Activated CD4-positive, alpha-beta T cell treated with anti-CD3 and anti-CD28 coated beads, Interleukin-2, amount 10 ng/mL, durations not matched to agents 7 days and 5 days (primary cell): ENCODE measurements around the gene ASTN2. TPM values are rescaled to one million over a fixed set of nuclear protein-coding genes. Genes with fewer than 3 reads are reported as not detected.
A peak's percentile ranks its signal among the peaks of the same experiment; 100 is the strongest.
"Not testable (repeated sequence)": the region's sequence is repeated elsewhere in the genome, so short reads cannot be mapped to it uniquely, and the experiment has no call there.

Source experiments
- CTCF ChIA-PET: fragments of 350-600 bp; sonication (Branson Sonifier 250); formaldehyde crosslinking; loops from one replicate; lab custom pipeline; 2021; ENCODE audit warnings: antibody characterized with exemption; lab: Charles Lee
- POLR2A ChIA-PET: fragments of 350-600 bp; sonication (Branson Sonifier 250); formaldehyde crosslinking; loops from one replicate; lab custom pipeline; 2021; ENCODE audit warnings: antibody characterized with exemption; lab: Charles Lee
- DNase-seq: peaks from one replicate; pipeline ENCODE4 v3.0.0-alpha.2; 2020
- H3K27ac Mint-ChIP-seq: one replicate; pipeline ENCODE4 v1.8.0; 2021; ENCODE audit warnings: mild to moderate bottlenecking, moderate library complexity, mixed read lengths
- H3K27me3 Mint-ChIP-seq: one replicate; pipeline ENCODE4 v1.8.0; 2021; ENCODE audit warnings: mixed read lengths
- H3K36me3 Mint-ChIP-seq: one replicate; pipeline ENCODE4 v1.8.0; 2021; ENCODE audit warnings: low read depth, mixed read lengths
- H3K4me1 Mint-ChIP-seq: one replicate; pipeline ENCODE4 v1.8.0; 2021; ENCODE audit warnings: mixed read lengths
- H3K4me3 Mint-ChIP-seq: one replicate; pipeline ENCODE4 v1.8.0; 2021; ENCODE audit warnings: mild to moderate bottlenecking, moderate library complexity, mixed read lengths
- H3K9me3 Mint-ChIP-seq: one replicate; pipeline ENCODE4 v1.8.0; 2021; ENCODE audit warnings: mixed read lengths
- total RNA-seq, 2 experiments: library from RNA; stranded (reverse); gene quantifications; one replicate each; pipeline ENCODE4 v1.2.3, GENCODE V29; 2021

Gene ASTN2
- total RNA-seq, 2 experiments from 2014 or later = 3.2 to 4.1 TPM

DNA sequence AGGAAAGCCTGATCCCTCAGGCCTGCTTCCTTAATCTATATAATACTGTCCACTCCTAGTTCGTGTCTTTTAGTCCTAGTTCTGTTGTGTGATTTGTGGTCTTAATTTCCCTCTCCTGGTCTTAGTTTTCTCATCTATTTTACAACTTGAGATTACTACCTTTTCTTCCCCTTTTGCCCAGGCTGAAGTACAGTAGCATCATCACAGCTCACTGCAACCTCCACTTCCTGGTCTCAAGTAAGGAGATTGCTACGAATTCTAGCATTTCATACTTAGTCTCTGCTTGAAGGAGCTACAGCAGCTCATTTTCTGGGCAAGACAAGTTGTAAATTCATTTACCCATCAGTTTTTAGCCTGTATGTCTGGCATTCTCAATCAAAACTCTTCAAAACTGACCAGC lies 722.2 kb downstream of the ASTN2 start:
- ChIA-PET CTCF (interaction anchor here (0.6 kb wide), 1 partner anchor 1527 kb away, joined by 3 read pairs; no protein-coding TSS in a partner anchor), POLR2A (no interaction called here)
- H3K4me3 Mint-ChIP-seq = no peak overlapping the region
- H3K36me3 Mint-ChIP-seq = peaks cover 30% of the 10 kb centered on the region
- H3K27ac Mint-ChIP-seq = no peak overlapping the region
- DNase-seq = no peak
- H3K9me3 Mint-ChIP-seq = no peaks in the 10 kb centered on the region
- H3K4me1 Mint-ChIP-seq = peaks cover 46% of the 10 kb centered on the region
- H3K27me3 Mint-ChIP-seq = no peaks in the 10 kb centered on the region

DNA sequence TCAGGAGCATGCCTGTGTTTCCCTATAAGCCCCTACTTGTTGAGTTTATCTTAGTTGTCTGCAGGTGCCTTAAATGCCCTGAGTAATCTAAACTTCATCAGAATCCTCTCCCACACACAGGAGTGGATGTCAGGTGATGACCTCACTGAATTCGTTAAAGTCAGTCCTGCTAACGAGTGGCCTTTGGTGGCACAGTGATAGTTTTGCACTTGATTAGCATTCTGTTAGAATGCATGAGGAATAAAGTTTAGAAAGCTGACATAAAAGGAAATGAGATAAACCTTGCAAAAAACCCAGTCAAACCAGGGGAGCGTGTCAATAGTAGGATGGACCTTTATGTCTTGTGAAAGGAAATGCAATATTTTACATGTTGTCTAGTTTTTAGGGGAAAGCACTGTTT lies 723.2 kb downstream of the ASTN2 start:
- Mint-ChIP-seq H3K27me3 (no peaks in the 10 kb centered on the region), H3K9me3 (no peaks in the 10 kb centered on the region), H3K27ac (no peak overlapping the region), H3K36me3 (peaks cover 22% of the 10 kb centered on the region), H3K4me1 (peaks cover 52% of the 10 kb centered on the region), H3K4me3 (no peak overlapping the region)
- ChIA-PET CTCF (no interaction called here), POLR2A (no interaction called here)
- DNase-seq = no peak

- POLR2A ChIA-PET, CTCF ChIA-PET, H3K27ac Mint-ChIP-seq, H3K9me3 Mint-ChIP-seq, H3K27me3 Mint-ChIP-seq, DNase-seq, H3K4me3 Mint-ChIP-seq: not testable (repeated sequence)
- Mint-ChIP-seq H3K4me1 (peaks cover 61% of the 10 kb centered on the region), H3K36me3 (peaks cover 16% of the 10 kb centered on the region)
These were observed 724.1 kb downstream of the ASTN2 start for GRCh38 chr9:116690805-116691204.

DNA sequence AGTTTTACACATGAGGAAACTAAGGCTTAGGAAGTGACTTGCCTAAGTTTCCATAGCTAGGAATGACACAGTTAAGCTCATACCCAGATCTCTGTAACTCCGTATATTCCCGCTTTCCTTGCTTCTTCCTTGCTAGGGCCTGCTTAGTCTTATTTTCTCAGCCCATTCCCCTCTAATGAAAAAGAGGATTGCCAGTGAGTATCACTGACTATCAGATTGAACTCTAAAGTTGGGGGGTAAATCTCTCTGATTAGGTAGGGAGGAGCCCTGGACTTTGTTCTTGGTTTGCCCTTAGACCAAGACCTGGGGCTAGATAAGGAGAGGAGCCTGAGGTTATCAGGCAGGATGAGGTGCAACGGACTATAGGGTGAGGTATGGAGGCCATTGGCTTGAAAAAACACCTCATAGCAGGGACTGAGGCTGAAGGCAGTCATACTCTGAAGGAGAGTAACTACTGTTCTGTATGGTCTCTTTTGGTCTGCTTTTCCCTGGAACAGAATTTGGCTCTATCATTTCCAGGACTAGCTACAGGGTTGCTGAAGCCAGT lies 725.3 kb downstream of the ASTN2 start:
- H3K4me3 Mint-ChIP-seq = no peak overlapping the region

DNA sequence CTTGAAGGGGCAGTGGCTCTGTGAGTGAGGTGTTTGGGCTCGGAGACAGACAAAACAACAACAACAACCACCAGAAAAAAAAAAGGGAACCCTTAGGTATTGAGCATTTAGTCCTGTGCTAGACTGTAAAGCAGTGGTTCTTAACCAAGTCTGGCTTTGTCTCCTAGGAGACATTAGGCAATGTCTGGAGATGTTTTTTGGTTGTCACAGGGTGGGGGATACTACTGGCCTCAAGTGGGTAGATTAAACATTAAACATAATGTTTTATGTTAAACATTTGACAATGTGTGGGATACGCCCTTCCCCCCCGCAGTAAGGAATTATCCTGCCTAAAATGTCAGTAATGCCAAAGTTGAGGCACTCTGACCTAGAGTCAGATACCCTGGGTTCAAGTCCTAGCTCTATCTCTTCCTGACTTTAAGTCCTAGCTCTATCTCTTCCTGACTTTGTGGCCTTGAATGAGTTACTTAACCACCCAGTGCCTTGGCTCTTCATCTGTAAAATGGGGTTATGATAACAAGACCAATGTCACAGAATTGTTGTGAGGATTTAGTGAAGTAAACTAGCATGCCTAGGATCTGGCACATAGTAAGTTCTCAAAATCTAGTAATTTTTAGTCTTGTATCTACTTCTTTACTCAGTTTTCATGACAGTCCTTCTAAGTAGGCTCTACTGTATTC lies 725.9 kb downstream of the ASTN2 start:
- peak overlapping the region; percentile 85 for H3K4me3 Mint-ChIP-seq
- H3K27ac Mint-ChIP-seq = peak overlapping the region; percentile 23
- CTCF ChIA-PET = no interaction called here
- no peaks in the 10 kb centered on the region for H3K27me3 Mint-ChIP-seq
- peaks cover 4% of the 10 kb centered on the region for H3K9me3 Mint-ChIP-seq
- DNase-seq = no peak
- peaks cover 60% of the 10 kb centered on the region for H3K4me1 Mint-ChIP-seq
- peaks cover 7% of the 10 kb centered on the region for H3K36me3 Mint-ChIP-seq
- POLR2A ChIA-PET = no interaction called here

More for the DNA sequence above, 725.3 kb downstream of the ASTN2 start:
- no peaks in the 10 kb centered on the region for H3K27me3 Mint-ChIP-seq
- H3K27ac Mint-ChIP-seq = no peak overlapping the region
- peaks cover under 1% of the 10 kb centered on the region for H3K9me3 Mint-ChIP-seq
- peaks cover 7% of the 10 kb centered on the region for H3K36me3 Mint-ChIP-seq
- no peak for DNase-seq
- peaks cover 61% of the 10 kb centered on the region for H3K4me1 Mint-ChIP-seq
- ChIA-PET POLR2A (no interaction called here), CTCF (interaction anchor here (0.8 kb wide), 1 partner anchor 9 kb away, joined by 5 read pairs; no protein-coding TSS in a partner anchor)

DNA sequence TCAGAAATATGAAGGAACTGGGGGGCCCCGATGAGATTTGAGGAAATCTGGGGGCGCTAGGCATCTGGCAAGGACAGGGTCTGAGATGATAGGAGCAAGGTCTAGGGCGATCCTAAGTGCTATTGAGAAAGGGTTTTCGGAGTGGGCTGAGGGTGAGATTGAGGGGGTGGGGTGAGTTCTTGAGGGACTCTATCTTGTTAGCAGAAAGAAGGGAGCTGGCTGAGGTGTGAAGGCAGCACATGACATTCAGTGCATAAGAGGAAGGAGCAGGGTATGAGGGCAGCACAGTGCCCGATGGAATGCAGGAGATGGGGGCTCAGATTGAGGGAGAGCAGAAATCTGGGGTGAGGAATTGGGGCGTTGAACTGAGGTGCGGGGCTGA lies 727.1 kb downstream of the ASTN2 start:
- DNase-seq = no peak
- ChIA-PET CTCF (no interaction called here), POLR2A (no interaction called here)
- Mint-ChIP-seq H3K27me3 (no peaks in the 10 kb centered on the region), H3K27ac (peak overlapping the region; percentile 91), H3K4me1 (peaks cover 55% of the 10 kb centered on the region), H3K9me3 (peaks cover 4% of the 10 kb centered on the region), H3K4me3 (peak overlapping the region; percentile 85), H3K36me3 (peaks cover 6% of the 10 kb centered on the region)

- H3K27ac Mint-ChIP-seq = peak within 1 kb of the TSS; percentile 91
- H3K9me3 Mint-ChIP-seq = peaks cover 4% of the 10 kb centered on the region
- peaks cover 6% of the 10 kb centered on the region for H3K36me3 Mint-ChIP-seq
- peaks cover 50% of the 10 kb centered on the region for H3K4me1 Mint-ChIP-seq
- ChIA-PET CTCF (no interaction called here), POLR2A (no interaction called here)
- DNase-seq = peak; percentile 93
- H3K4me3 Mint-ChIP-seq = peak within 1 kb of the TSS; percentile 85
- H3K27me3 Mint-ChIP-seq = no peaks in the 10 kb centered on the region
These were observed 727.6 kb downstream of the ASTN2 start, which contains the start of gene TRIM32 for GRCh38 chr9:116687074-116687753. TSS of gene TRIM32 (plus strand) at chr9:116687305. CDS start at chr9:116697743, 10,438 bp downstream.

- H3K9me3 Mint-ChIP-seq = peaks cover 4% of the 10 kb centered on the region
- H3K27me3 Mint-ChIP-seq = no peaks in the 10 kb centered on the region
- peaks cover 46% of the 10 kb centered on the region for H3K4me1 Mint-ChIP-seq
- DNase-seq = no peak
- POLR2A ChIA-PET = no interaction called here
- peak overlapping the region; percentile 91 for H3K27ac Mint-ChIP-seq
- H3K4me3 Mint-ChIP-seq = peak overlapping the region; percentile 85
- CTCF ChIA-PET = interaction anchor here (0.9 kb wide), 1 partner anchor 11 kb away, joined by 3 read pairs; no protein-coding TSS in a partner anchor
- peaks cover 6% of the 10 kb centered on the region for H3K36me3 Mint-ChIP-seq
These were observed 728.2 kb downstream of the ASTN2 start for GRCh38 chr9:116686693-116687073.

- POLR2A ChIA-PET = no interaction called here
- CTCF ChIA-PET = interaction anchor here (0.9 kb wide), 1 partner anchor 12 kb away, joined by 3 read pairs; no protein-coding TSS in a partner anchor
These were observed 728.7 kb downstream of the ASTN2 start for GRCh38 chr9:116686135-116686534.

DNA sequence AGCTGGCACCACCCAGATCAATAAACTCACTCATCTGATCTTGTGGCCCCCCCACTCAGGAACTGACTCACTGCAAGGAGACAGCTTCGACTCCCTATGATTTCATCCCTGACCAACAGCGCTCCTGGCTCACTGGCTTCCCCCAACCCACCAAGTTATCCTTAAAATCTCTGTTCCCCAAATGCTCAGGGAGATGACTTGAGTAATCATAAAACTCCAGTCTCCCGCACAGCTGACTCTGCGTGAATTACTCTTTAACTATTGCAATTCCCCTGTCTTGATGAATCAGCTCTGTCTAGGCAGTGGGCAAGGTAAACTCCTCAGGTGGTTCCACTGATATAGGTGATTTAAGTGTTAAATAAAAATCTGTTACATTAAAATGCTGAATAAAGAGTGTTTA lies 729.7 kb downstream of the ASTN2 start:
- H3K4me3 Mint-ChIP-seq = no peak overlapping the region
- peaks cover 5% of the 10 kb centered on the region for H3K36me3 Mint-ChIP-seq
- H3K27me3 Mint-ChIP-seq = no peaks in the 10 kb centered on the region
- ChIA-PET POLR2A (no interaction called here), CTCF (no interaction called here)
- H3K27ac Mint-ChIP-seq = no peak overlapping the region
- peaks cover 4% of the 10 kb centered on the region for H3K9me3 Mint-ChIP-seq
- no peak for DNase-seq
- H3K4me1 Mint-ChIP-seq = peaks cover 35% of the 10 kb centered on the region

More at GRCh38 chr9:116686135-116686534, 728.7 kb downstream of the ASTN2 start:
- Mint-ChIP-seq H3K27ac (peak overlapping the region; percentile 91), H3K9me3 (peaks cover 4% of the 10 kb centered on the region), H3K27me3 (no peaks in the 10 kb centered on the region), H3K4me1 (peaks cover 40% of the 10 kb centered on the region), H3K4me3 (peak overlapping the region; percentile 85), H3K36me3 (peaks cover 5% of the 10 kb centered on the region)
- no peak for DNase-seq

GRCh38 chr9:116683535-116683934 lies 731.3 kb downstream of the ASTN2 start:
- peaks cover 4% of the 10 kb centered on the region for H3K9me3 Mint-ChIP-seq
- peaks cover 5% of the 10 kb centered on the region for H3K36me3 Mint-ChIP-seq

DNA sequence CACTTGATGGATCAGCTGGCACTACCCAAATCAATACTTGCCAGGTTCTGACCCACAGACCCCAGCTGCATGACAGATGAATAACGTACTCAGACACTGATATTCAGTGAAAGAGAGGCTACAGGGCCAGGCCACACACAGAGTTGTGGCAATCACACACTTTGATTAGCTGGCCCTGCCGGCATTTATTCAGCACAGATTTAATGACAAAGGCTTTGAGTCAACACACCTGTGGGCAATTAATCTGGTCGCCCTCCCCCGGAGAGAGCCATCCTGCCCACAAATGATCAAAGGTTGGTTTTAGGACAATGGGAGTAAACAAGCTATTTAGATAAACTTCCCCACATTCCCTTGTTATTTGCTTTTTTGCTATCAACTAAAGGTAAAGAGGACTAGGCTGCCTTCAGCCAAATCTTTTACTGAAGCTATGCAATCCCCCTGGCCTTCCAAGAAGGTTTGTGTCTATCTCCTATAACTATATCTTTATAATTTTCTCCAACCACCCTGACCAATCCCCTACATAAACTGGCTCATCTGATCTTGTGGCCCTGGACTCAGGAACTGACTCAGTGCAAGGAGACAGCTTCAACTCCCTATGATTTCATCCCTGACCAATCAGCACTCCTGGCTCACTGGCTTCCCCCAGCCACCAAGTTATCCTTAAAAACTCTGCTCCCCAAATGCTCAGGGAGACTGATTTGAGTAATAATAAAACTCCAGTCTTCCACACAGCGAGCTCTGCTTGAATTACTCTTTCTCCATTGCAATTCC lies 740.5 kb downstream of the ASTN2 start:
- H3K4me3 Mint-ChIP-seq = no peak overlapping the region
- no peaks in the 10 kb centered on the region for H3K4me1 Mint-ChIP-seq
- ChIA-PET CTCF (interaction anchor here (0.5 kb wide), 1 partner anchor 8 kb away, joined by 3 read pairs; no protein-coding TSS in a partner anchor), POLR2A (no interaction called here)
- peaks cover 16% of the 10 kb centered on the region for H3K9me3 Mint-ChIP-seq
- H3K27ac Mint-ChIP-seq = no peak overlapping the region
- no peaks in the 10 kb centered on the region for H3K27me3 Mint-ChIP-seq
- DNase-seq = no peak
- H3K36me3 Mint-ChIP-seq = no peaks in the 10 kb centered on the region

More at GRCh38 chr9:116683535-116683934, 731.3 kb downstream of the ASTN2 start:
- H3K4me1 Mint-ChIP-seq = peaks cover 24% of the 10 kb centered on the region
- no peak for DNase-seq
- H3K4me3 Mint-ChIP-seq = no peak overlapping the region
- ChIA-PET POLR2A (no interaction called here), CTCF (no interaction called here)
- no peak overlapping the region for H3K27ac Mint-ChIP-seq
- no peaks in the 10 kb centered on the region for H3K27me3 Mint-ChIP-seq
